Ishikawa (cell line): ENCODE data around the gene SEC16A.

ENCODE experiments used
- EP300 ChIP-seq: IDR thresholded peaks from 2 replicates; pipeline ENCODE4 v1.6.1; 2012; ENCODE audit warnings: borderline replicate concordance
- FOXM1 ChIP-seq: IDR thresholded peaks from 2 replicates; pipeline ENCODE4 v1.6.1; 2012; ENCODE audit warnings: low read depth, borderline replicate concordance
- REST ChIP-seq: IDR thresholded peaks from 2 replicates; pipeline ENCODE4 v1.6.1; 2012; ENCODE audit warnings: low read depth, mild to moderate bottlenecking

- TF ChIP-seq EP300 (no peak), FOXM1 (no peak), REST (no peak)
Observed at GRCh38 chr9:136407911-136408310, 74.9 kb downstream of the SEC16A start.
